D721Med (cell line): ENCODE measurements around the gene F2R.

ENCODE experiments used
- DNase-seq: peaks from one replicate; pipeline ENCODE4 v3.0.0; 2011; ENCODE audit warnings: low spot score; ENCODE audit not compliant: insufficient read length
- FAIRE-seq: peaks from 2 replicates; lab custom pipeline; 2011; peaks lifted over from hg19 to GRCh38; lab: Jason Lieb, UNC
- TF ChIP-seq, protein P1 (sequence below): IDR thresholded peaks from 2 replicates; pipeline ENCODE4 v1.5.1; 2012; ENCODE audit warnings: mild to moderate bottlenecking, control low read depth; ENCODE audit not compliant: insufficient read depth; ENCODE audit errors: missing control alignments

The F2R gene

DNA sequence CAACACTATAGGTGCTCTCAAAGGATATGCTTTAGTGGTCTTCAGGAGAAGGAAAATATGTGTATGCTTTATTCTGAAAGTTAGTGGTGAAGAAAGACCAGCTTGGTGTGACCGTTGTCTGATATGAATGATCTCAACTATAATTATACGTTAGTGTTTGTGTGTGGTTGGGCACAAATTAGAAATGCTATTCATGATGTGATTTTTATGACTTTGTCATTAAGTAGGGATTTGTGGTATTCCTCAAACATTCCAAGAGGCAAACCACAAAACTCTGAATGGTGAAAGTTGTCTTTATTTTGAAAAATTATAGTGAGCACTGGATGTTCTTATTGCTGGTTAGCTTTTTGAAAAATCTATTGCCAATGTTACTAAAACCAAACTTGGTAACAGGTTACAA, 6.2 kb upstream of the F2R start:
- DNase-seq (no peak), FAIRE-seq (no peak)
- TF ChIP-seq, protein P1, sequence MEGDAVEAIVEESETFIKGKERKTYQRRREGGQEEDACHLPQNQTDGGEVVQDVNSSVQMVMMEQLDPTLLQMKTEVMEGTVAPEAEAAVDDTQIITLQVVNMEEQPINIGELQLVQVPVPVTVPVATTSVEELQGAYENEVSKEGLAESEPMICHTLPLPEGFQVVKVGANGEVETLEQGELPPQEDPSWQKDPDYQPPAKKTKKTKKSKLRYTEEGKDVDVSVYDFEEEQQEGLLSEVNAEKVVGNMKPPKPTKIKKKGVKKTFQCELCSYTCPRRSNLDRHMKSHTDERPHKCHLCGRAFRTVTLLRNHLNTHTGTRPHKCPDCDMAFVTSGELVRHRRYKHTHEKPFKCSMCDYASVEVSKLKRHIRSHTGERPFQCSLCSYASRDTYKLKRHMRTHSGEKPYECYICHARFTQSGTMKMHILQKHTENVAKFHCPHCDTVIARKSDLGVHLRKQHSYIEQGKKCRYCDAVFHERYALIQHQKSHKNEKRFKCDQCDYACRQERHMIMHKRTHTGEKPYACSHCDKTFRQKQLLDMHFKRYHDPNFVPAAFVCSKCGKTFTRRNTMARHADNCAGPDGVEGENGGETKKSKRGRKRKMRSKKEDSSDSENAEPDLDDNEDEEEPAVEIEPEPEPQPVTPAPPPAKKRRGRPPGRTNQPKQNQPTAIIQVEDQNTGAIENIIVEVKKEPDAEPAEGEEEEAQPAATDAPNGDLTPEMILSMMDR, result no peak

DNA sequence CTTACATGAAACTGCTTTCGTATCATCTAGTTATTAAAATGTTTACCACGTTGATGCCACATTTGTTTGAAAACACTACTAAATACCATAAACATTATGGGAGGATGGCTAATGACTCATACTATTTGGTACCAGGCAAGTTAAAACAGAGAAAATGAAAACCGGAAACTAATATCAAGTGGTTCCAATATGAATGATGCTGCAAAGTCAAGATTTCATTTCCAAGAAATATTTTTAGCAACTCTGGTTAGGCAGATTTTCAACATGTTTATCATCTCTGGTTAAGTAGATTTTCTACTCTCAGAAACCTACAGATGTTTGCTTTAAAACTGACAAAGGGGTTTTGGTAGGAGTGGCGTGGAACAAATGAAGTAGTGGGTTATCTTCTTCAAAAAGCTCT, 4.9 kb upstream of the F2R start:
- FAIRE-seq (no peak), DNase-seq (no peak)
- TF ChIP-seq, protein P1, result no peak

DNA sequence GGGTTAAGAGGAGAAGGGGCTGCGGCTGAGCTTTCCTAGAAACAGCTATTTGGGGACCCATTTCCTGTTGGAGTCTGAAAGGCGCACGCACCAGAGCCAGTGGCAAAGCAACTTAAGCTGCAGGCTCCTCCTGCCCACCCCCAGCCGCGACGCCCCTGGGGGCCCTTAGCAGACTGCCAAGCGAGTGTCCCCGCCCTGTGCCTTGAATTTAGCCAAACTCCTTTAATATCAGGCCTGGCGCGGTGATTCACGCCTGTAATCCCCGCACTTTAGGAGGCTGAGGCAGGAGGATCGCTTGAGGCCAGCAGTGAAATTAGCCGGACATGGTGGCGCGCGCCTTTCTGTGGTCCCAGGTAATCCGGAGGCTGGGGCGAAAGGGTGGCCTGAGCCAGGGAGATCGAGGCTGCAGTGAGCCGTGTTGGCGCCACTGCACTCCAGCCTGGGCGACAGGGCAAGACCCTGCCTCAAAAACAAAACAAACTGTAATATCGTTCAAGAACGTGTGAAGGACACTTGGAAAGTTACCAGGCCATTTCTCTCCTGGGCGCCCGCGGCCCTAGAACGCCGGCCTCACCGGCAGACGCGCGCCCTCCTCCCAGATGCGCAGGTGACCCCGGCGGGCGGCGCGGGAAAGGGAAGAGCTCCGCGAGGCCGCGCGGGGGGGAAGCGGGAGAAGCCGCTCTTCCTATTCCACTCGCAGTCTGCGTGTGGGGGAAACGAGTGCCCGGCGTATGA, 1.0 kb upstream of the F2R start:
- no peak for FAIRE-seq
- TF ChIP-seq, protein P1, result no peak
- DNase-seq, result no peak

DNA sequence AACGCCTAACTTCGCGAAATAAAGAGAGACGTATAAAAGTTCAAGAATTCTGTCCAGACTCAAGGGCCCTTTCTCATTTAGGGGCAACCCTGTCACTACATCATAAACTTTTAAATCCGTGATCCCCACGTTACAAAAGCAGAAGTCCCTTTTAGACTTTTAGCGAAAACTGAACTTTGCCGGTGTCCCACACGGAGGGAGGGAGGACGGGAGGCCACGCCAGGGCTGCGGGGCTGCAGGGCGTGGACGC, 515 bp upstream of the F2R start:
- DNase-seq, result no peak
- TF ChIP-seq, protein P1, result no peak
- FAIRE-seq, result no peak

DNA sequence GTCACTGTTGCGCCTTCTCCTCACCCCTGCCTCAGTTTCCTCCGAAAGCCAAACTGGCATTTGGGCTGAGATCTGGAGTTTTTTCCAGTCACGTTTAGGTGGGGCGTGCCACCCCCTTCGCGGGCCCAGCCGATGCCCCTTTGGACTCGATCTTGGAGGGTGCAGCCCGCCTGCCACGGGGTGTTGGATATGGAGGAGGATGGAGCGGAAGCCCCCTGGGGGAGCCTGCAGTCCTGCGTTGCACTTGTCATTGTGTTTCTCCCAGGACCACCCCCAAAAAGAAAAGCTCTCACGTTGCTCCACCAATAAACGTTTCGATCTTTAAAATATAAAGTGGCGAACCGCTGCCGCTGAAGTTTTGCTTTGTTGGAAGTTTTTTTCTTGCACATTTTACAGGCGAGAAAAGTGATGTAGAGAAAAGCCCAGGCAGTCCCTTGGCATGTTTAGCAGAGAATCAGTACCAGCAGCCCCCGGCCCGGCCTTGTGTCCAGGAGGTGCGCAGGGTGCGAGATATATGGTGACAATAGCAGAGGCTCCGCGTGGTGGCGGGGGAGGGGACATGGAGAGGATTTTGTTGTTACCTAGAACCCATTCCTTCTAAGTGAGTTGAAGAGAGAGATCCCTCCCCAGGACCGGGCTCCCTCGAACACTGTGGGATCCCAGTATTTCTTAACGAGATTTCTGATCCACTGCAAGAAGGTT, 681 bp downstream of the F2R start:
- TF ChIP-seq, protein P1, result no peak
- DNase-seq (no peak), FAIRE-seq (no peak)

DNA sequence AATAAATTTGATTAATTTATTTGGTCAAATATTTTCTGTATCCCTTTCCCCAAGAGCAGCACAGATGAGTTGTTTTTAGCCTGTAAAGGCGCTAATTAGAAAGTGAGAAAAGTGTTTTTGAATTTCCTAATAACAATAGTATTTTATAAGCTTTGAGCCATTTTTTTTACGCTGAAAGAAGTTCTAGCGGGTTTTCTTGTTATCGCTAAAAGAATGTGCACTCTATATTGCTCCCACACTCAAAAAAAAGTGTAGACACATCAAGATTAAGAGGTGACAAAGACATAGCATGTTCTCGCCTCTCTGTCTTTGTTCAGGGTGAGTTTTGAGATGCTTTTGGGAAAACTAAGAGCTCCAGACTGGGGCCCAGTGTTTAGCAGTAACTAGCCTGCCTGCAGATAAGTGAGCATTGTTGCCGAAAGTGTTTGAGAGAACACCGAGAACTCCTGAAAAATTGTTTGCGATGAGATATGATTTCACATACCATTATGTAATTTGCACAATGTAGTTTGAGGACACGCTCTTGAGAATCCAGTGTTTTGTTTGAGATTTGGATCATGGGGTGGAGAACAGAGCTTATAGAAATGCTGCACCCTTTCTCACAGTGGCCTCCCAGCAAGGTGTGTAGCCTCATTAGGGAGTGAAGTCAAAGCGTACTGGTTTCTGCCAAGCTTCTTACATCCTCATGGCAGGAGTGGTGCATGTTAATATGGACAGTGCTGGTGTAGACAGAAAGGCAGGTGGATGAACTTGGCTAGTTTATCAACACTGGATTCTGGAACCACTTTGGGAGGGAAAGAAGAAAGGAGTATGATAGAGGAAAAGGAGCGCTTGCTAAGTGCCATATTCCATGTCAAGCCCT, 1.5 kb downstream of the F2R start:
- FAIRE-seq, result no peak
- TF ChIP-seq, protein P1, result no peak
- DNase-seq, result no peak
